CD4-positive, alpha-beta T cell treated with Interferon alpha-2 for 1 hour (primary cell): ENCODE measurements around the gene ENPP4.
A peak's percentile ranks its signal among the peaks of the same experiment; 100 is the strongest.
"Not testable (repeated sequence)": the region's sequence is repeated elsewhere in the genome, so short reads cannot be mapped to it uniquely, and the experiment has no call there.

ENCODE experiments used
- DNase-seq, 2 donors: peaks; one replicate each; pipeline ENCODE4 v3.0.0-alpha.2; 2020 to 2022

Gene ENPP4

DNA sequence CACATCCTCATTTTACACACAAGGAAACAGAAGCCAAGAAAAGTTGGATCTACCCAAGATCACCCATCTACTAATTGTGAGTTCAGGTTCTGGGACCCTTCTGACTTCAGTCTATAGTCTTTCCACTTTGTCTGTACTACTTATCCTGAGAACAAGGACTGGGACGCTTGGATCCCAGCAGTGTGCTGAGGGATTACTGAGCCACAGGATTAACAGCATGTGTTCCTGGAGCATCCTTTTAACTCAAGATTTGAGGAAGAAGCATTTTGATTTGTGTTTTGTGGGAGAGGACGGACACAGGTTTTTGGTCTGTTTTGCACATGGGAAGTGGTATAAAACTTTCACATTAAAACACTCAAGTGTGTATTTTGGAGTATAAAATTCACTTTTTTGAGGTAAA is 4.4 kb downstream of the ENPP4 start:
- DNase-seq = no peak

DNA sequence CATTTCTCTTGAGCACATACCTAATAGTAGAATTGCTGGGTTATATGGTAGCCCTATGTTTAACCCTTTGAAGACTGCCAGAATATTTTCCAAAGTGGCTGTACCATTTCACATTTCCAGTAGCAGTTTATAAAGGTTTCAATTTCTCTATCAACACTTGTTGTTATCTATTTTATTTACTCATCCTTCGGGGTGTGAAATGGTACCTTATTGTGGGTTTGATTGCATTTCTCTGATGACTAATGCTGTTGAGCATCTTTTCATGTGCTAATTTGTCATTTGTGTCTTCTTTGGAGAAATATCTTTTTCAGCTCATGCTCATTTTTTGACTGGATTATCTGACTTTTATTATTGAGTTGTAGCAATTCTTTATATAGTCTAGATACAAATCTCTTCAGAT is 5.4 kb downstream of the ENPP4 start:
- no peak for DNase-seq

DNA sequence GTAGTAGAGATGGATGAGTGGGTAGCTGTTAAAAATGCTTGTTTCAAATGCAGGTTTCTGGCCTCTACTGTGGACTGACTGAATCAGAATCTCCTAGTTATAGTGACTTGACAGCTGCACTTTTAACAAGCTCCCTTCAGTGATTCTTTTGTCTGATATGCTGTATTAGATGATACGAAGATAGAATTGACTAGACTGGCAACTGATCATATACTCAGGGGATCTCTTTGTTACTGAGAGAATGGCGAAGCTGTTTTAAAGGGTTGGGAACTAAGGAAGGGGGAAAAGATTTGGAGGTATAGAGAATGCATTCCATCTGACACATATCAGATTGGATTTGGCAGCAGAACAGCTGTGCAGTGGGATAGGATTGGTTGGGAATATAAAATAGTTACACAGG is 7.0 kb downstream of the ENPP4 start:
- DNase-seq = no peak

DNA sequence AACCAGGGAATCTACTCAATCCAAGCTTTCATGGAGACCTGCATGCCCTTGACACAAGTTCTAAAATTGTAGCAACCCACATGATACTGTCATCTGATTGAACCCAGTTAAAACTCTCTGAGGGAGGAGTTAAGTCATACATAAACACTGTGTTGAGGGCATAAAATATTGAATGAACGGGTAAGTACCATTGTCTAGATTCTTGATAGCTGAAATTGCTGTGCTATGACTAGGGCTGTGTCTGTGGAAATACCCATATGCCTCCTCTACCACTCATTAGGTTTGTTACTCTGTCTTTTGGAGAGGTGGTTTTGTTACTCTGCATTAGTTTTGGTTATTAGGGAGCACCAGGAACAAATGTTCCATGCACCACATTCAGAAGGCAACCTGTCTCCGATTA is 7.6 kb downstream of the ENPP4 start:
- DNase-seq = no peak

DNA sequence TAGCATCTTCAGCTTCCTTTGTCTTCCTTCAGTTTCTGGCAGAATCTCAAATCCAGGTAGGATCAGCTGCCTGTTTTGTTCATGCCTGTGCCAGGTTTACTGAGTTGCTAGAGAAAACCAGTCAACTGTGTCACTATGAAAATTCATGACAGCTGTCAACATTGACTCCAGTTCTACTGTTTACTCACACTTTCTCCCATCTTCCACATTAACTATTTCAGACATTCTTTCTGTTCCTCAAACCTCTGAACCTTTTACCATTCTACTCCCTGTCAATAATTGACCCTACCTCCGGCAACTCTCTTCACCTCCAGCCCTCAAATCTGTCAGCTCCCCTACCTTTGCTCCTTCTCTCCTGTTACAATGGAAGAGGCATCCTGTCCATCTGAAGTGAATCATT is 8.5 kb downstream of the ENPP4 start:
- DNase-seq = no peak

DNA sequence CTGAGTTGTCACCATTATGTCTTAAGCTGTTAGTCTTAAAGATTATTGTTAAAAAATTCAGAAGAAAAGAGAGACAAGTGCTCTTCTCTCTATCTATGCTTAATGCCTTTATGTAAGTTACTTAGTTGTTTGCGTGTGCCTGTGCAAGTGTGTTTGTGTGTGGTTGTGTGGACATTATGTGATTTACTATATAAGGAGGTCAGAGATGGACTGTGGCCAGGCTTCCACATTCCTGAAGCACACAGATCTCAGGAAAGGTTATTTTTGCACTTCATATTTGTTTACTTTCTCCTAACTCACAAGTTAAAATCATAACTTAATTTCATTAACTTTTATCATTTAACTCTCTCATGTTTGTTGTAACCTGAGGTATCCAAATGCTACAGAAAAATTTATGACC is 14.5 kb downstream of the ENPP4 start:
- no peak for DNase-seq

DNA sequence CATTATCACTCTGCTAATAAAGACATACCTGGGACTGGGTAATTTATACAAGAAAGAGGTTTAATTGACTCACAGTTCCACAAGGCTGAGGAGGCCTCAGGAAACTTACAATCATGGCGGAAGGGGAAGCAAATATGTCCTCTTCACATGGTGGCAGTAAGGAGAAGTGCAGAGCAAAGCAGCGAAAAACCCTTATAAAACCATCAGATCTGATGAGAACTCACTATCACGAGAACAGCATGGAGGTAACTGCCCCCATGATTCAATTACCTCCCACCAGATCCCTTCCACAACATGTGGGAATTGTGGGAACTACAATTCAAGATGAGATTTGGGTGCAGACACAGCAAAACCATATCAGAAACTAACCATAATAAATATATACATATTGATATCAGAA is 19.3 kb downstream of the ENPP4 start:
- DNase-seq = not testable (repeated sequence)

DNA sequence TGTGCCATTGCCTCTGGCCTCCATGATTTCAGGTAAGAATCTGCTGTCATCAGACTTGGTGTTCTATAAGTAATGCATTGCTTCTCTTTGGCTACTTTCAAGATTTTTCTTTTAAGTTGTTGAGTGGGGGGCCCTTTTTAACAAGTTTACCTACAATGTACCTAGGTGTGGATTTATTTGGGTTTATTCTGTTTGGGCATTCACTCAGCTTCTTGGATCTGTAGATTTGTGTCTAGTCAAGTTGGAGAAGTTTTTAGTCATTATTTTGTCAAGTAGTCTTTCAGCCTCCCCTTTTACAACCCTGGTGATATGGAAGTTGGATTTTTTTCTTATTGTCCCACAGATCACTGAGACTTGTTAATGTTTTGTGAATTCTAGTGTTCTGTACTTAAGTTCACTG is 26.9 kb downstream of the ENPP4 start:
- DNase-seq = no peak

DNA sequence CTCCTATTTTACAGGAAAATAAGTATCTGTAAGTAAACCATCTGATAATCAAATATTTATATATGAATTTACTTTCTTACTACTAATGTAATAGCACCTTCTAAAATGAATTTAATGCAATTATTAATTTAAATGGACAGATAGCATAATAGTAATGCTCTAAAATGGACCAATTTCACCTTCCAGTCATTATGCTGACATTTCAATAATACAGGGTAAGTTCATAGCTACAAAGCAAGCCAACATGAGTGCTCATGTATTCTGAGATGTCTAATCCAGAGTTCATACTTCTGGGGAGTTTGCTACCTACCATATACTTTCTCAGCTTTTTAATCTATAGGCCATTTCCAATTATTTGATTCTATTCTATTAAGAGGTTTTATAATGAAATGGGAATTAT is 29.4 kb downstream of the ENPP4 start:
- no peak for DNase-seq

DNA sequence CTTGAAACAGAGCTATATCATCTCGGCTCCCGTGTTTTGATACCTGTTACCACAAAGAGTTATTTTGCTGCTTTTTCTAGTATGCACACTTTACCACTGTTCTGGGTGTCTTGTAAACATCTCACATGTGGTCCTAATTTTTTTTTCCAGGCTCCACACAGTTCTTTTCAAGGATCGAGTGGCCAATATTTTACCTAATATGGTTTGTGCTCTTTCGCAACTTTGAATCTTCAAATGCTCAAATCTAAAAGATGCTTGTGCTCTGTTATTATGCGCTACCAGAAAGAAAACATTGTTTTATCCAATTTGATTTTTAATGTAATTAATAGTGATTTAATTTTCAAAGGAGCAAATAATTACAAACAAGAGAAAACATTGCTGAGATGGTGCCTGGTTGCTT is 30.3 kb downstream of the ENPP4 start:
- no peak for DNase-seq

DNA sequence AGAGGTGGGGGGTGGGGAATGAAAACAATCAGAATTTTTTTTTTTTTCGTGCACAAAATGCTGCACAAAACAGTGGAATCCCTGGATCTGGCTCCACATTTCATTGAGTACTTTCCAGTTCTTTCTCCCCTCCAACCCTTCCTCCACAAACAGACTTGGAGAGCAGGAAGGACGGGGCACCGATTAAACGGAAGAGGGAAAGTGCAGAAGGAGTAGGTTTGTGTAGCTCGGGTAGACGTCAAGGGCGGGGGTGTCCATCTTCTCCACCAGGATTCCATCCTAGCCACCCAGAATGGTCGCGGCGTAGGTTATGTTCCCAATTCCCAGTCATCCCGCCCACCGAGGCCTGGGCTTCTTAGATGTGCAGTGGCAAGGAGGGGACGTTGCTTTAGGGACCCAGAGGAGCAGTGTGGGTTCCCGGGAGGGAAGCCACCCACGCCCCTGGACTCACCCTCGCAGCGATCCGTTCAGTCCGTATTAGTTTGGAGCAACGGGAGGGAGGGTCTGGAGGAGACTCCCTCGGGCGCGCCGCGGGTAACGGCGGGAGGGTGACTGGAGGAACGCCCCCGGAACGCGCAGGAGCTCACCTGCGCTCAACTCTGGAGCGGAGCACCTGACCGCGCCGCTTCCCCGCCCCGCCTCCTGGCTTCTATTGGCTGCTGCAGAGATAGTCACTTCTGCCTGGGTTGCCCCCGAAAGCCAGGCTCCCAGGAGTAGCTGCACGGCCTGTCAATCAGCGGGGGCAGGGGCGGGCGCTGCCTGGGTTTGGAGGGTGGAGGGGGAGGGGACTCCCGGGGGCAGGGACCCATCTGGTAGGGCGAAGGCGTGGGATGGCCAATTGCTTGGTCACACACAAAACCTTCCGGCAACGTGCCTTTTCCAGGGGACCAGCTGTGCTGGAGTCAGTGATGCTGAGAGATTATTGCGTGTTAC is 40.8 kb downstream of the ENPP4 start, which contains the start of gene ENPP5:
ENPP5 (minus strand) TSS at position 624 of the 933 bp plus-strand sequence. CDS start 2,718 bp downstream, outside the sequence.
- DNase-seq = peak; percentile 68 to 80

DNA sequence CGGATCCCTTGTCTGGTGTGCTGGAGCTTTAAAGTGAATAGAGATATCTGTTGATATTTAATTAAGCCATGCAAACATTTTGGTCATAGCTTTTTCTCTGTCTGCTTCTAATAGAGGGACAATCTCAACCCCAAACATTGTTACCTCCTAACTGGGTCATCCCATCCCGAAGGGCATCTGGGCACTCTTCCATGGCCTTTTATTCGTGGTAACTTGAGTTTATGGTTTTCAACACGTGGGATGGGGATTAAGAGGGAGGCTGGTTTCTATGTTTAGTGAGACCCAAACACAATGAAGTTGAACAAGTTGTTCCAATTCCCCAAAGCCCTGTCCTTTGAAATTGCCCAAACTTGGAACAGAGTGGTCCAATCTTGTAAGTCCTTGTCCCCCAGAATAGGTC is 42.4 kb downstream of the ENPP4 start:
- DNase-seq = no peak

DNA sequence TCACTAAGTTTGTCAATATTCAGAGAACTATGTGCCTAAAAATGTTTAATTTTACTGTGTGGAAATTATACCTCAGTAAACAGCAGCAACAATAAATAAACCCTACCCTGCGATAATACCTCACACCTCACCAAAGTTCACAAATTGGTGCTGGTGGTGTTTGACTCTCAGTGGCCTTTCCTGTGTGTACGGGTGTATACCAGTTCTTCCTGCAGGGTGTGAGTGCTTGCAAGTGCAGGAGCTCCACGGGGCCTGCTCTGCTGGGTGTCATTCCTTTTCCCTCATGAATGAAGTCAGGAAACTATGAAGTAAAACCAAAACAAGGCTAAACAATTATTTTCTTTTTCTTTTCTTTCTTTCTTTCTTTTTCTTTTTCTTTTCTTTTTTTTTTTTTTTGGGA is 45.1 kb downstream of the ENPP4 start:
- DNase-seq = peak in 1 of 2 donors; percentile 34

DNA sequence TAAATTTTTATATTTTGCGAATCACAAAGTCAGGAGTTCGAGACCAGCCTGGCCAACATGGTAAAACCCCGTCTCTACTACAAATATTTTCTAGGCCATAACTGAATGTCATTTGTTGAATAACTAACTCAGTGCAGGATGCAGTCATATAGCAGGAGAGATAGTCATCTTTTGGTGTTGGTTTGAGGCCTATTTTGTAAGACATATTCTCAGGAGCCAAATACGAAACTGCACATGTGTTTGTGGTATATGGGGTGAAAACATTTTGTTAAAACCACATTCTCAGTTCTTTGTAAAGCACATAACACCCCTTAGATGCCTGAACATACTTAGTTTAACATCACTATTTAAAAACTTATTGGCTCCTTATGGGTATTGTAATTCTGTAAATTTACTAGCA is 45.7 kb downstream of the ENPP4 start:
- peak in 1 of 2 donors; percentile 55 for DNase-seq

DNA sequence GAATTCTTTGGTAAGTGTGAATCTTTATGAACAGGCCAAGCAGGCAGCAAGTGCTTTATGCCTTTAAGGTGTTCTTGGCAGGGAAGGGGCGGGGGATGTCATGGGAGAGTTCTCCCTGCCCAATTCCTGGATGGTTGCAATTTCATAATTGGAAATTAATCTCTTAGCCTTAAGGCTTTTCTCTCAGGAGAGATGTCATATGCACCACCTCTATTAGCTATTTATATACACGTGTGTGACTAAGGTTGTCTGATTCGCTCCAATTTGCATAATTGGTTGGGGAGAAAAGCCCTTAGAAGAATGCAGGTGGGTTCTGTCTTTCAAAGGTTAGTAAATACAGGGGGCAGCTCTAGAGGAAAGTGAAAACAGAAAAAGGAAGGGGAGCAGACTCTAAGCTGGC is 46.2 kb downstream of the ENPP4 start:
- no peak for DNase-seq

DNA sequence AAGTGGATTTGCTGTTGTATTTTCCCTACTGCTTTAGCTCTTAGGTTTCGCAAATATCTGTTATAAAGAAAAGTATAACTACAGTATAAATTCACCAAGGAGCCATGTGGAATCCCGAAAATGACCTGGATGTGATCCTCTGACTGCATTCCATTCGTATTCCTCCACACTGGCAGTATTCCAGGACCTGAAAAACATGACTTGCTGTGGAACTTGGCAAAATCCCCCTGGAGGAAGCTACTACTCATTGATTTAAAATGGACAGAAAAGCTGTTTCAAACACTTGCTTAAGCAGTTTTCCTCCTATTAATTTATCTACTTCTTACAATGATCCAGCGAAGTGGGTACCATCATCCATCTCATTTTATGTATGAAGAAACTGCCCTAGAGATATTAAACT is 54.3 kb downstream of the ENPP4 start:
- DNase-seq = no peak

DNA sequence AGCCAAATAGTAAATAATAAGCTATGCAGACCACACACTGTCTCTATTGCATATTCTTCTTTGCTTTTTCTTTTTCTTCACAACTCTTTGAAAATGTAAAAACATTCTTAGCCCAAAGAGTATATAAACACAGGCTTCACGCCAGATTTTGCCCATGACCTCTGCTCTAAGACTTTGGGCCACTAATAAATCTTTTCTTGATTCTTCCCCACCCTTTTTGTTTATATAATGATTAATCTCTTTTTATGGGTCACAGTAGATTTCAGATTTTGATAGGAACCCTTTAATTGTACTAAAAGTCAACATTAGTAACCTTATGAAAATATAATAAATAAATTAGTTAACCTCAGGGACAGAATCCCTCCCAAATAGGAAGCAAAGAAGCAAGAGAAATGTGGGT is 56.8 kb downstream of the ENPP4 start:
- no peak for DNase-seq

DNA sequence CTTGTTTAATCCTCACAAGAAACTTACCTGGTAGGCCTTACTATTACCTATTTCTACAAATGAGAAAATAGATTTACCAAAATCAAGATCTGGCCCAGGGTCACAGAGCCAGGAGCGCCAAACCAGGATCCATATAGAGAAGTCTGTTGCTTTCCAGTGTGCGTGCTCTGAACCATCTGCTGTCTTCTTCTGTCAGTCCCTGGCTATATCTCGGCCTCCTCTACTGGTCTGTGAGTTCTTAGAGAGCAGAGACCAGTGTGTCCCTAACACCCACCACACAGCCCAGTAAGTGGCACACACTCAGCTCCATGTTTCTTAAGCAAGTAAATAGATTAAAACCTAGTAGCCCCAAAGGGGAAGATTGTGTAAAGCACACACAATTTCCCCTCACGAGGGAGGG is 59.9 kb downstream of the ENPP4 start:
- DNase-seq = no peak

DNA sequence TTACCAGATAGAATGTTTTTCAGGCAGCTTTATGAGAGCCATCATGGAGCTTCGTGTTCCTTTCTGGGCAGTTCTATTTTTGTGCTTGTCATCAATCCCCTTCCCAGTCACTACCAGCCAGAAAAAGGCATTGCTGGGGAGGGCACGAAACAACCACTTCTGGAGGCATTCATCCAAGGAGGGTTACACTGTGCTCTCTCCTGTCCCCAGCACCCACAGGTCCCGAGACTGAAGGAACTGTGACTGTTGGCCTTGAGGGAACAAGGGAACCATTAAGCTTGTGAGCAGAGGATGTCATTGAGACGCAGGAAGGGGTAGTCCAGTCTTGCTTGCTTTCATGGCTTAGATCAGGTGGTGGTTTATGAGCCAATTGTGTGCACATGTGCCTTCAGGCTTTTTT is 61.1 kb downstream of the ENPP4 start:
- no peak for DNase-seq

DNA sequence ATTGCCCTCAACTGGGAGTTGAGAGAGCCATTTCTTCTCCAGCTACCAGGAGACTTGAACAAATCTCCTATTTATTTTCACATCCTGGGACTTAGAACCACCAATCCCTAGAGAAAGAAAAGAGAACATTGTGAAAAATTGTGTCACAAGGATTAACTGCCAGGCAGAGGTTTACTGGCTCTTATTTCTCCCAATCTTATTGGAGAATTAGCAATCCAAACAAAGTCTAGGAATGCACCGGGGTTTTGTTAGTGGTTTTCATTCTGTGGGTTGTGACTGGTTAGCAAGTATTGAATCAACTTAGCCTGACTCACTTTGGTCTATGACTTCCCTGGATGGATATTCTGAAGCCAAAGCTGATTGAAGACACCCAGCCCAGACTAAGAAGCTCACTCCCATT is 62.2 kb downstream of the ENPP4 start:
- no peak for DNase-seq
